H1 (cell line): ENCODE data around the gene COL16A1. TPM values are rescaled to one million over a fixed set of nuclear protein-coding genes. Genes with fewer than 3 reads are reported as not detected.
A peak's percentile ranks its signal among the peaks of the same experiment; 100 is the strongest.

ENCODE experiments used
- CTCF ChIA-PET: fragments of 300-600 bp; sonication (Branson Sonifier 250); formaldehyde crosslinking; loops from one replicate; lab custom pipeline; 2021; ENCODE audit not compliant: partially characterized antibody; lab: Charles Lee
- POLR2A ChIA-PET: fragments of 300-600 bp; sonication (Branson Sonifier 250); formaldehyde crosslinking; loops from one replicate; lab custom pipeline; 2021; ENCODE audit warnings: inconsistent platforms; ENCODE audit not compliant: partially characterized antibody; lab: Charles Lee
- DNase-seq, 2 experiments: peaks; one replicate each; pipeline versions ENCODE4 v3.0.0 to v3.0.0-alpha.2; 2010 to 2022; ENCODE audit warnings: low spot score in 2 of 2, low read depth in 1 of 2, mixed read lengths in 1 of 2
- FAIRE-seq: peaks from 2 replicates; lab custom pipeline; 2011; peaks lifted over from hg19 to GRCh38; lab: Jason Lieb, UNC
- H2AFZ ChIP-seq: 2 replicates; pipeline ENCODE4 v1.8.1; 2012; ENCODE audit warnings: low read length, inconsistent platforms
- H2AK5ac ChIP-seq: 2 replicates; pipeline ENCODE4 v1.6.1; 2013; ENCODE audit warnings: low read depth, low read length
- H2BK120ac ChIP-seq: replicated peaks from 2 replicates; pipeline ENCODE3; 2013; ENCODE audit warnings: low read depth, low read length, inconsistent platforms
- H2BK12ac ChIP-seq: 2 replicates; pipeline ENCODE4 v1.6.1; 2013; ENCODE audit warnings: low read depth, low read length
- H2BK15ac ChIP-seq: 2 replicates; pipeline ENCODE4 v1.6.1; 2013; ENCODE audit warnings: low read length
- H2BK20ac ChIP-seq: 2 replicates; pipeline ENCODE4 v1.6.1; 2013; ENCODE audit warnings: low read length
- H2BK5ac ChIP-seq: 2 replicates; pipeline ENCODE4 v1.6.1; 2013; ENCODE audit warnings: low read depth, low read length
- H3K14ac ChIP-seq: 2 replicates; pipeline ENCODE4 v1.6.1; 2013; ENCODE audit warnings: inconsistent platforms; ENCODE audit not compliant: insufficient read length
- H3K18ac ChIP-seq: 2 replicates; pipeline ENCODE4 v1.6.1; 2013; ENCODE audit warnings: low read length; ENCODE audit errors: extremely low read depth
- H3K23ac ChIP-seq: 2 replicates; pipeline ENCODE4 v1.6.1; 2013; ENCODE audit warnings: inconsistent platforms; ENCODE audit not compliant: insufficient read length
- H3K23me2 ChIP-seq: 2 replicates; pipeline ENCODE4 v1.6.1; 2013; ENCODE audit warnings: low read depth, low read length
- H3K27ac ChIP-seq: 2 replicates; pipeline ENCODE4 v1.6.1; 2011; ENCODE audit warnings: low read depth, low read length, inconsistent platforms
- H3K27me3 ChIP-seq, 4 experiments: replicated peaks in 1 of 4; 1 replicate in 1 of 4; 2 replicates in 3 of 4; pipeline versions ENCODE4 v1.6.1 to v1.8.1; 2011 to 2013; ENCODE audit warnings: low read length in 3 of 4, mild to moderate bottlenecking in 3 of 4, inconsistent platforms in 2 of 4, mixed read lengths in 2 of 4, moderate library complexity in 1 of 4; ENCODE audit not compliant: control insufficient read depth in 3 of 4, insufficient read depth in 3 of 4; ENCODE audit errors: extremely low read depth in 1 of 4
- H3K36me3 ChIP-seq, 4 experiments: 2 replicates each; pipeline versions ENCODE4 v1.6.1 to v1.8.1; 2011 to 2013; ENCODE audit warnings: mild to moderate bottlenecking in 4 of 4, low read length in 3 of 4, moderate library complexity in 2 of 4, control low read depth in 1 of 4, inconsistent platforms in 1 of 4; ENCODE audit not compliant: insufficient read depth in 4 of 4, control insufficient read depth in 2 of 4
- H3K4ac ChIP-seq: replicated peaks from 2 replicates; pipeline ENCODE3; 2013; ENCODE audit warnings: low read length, low read depth, mixed read lengths, inconsistent platforms; ENCODE audit not compliant: insufficient read length
- H3K4me1 ChIP-seq, 4 experiments: replicated peaks in 1 of 4; 1 replicate in 1 of 4; 2 replicates in 3 of 4; pipeline versions ENCODE4 v1.6.1 to v1.8.1; 2011 to 2013; ENCODE audit warnings: low read length in 3 of 4, inconsistent platforms in 2 of 4, mixed read lengths in 1 of 4; ENCODE audit not compliant: insufficient read depth in 4 of 4, control insufficient read depth in 3 of 4
- H3K4me2 ChIP-seq, 2 experiments: 2 replicates each; pipeline versions ENCODE4 v1.6.1 to v1.8.1; 2011 to 2013; ENCODE audit warnings: low read depth in 2 of 2, low read length in 2 of 2, control low read depth in 1 of 2, inconsistent platforms in 1 of 2, mild to moderate bottlenecking in 1 of 2; ENCODE audit not compliant: insufficient read depth in 1 of 2
- H3K4me3 ChIP-seq, 4 experiments: fragments of 200-600, 300-600 bp in 1 of 4; sonication (generic), shearing (Covaris generic), sonication (Bioruptor Twin) in 1 of 4; 2 replicates each; pipeline versions ENCODE4 v1.5.1 to v1.8.1; 2011 to 2016; ENCODE audit warnings: low read length in 4 of 4, low read depth in 3 of 4, control low read depth in 2 of 4, inconsistent platforms in 2 of 4, mild to moderate bottlenecking in 2 of 4, mixed read lengths in 1 of 4, moderate library complexity in 1 of 4; ENCODE audit not compliant: insufficient read depth in 2 of 4; ENCODE audit errors: extremely low read depth in 1 of 4
- H3K56ac ChIP-seq: replicated peaks from 2 replicates; pipeline ENCODE3; 2013; ENCODE audit warnings: low read depth, mild to moderate bottlenecking, mixed read lengths, low read length, inconsistent platforms; ENCODE audit not compliant: insufficient read length
- H3K79me1 ChIP-seq: 2 replicates; pipeline ENCODE4 v1.6.1; 2013; ENCODE audit warnings: low read depth, low read length, control low read depth
- H3K79me2 ChIP-seq, 2 experiments: 2 replicates each; pipeline versions ENCODE4 v1.6.1 to v1.8.1; 2012 to 2013; ENCODE audit warnings: low read length in 2 of 2, mild to moderate bottlenecking in 2 of 2, inconsistent platforms in 1 of 2; ENCODE audit not compliant: insufficient read depth in 2 of 2, control insufficient read depth in 1 of 2
- H3K9ac ChIP-seq, 4 experiments: replicated peaks in 1 of 4; 1 replicate in 1 of 4; 2 replicates in 3 of 4; pipeline versions ENCODE4 v1.6.1 to v1.8.1; 2011 to 2013; ENCODE audit warnings: low read depth in 3 of 4, low read length in 3 of 4, control low read depth in 2 of 4, mild to moderate bottlenecking in 2 of 4, moderate library complexity in 2 of 4, inconsistent platforms in 1 of 4; ENCODE audit errors: extremely low read depth in 1 of 4
- H3K9me3 ChIP-seq, 2 experiments: 2 replicates each; pipeline versions ENCODE4 v1.6.1 to v1.8.1; 2012 to 2013; ENCODE audit warnings: mild to moderate bottlenecking in 2 of 2, moderate library complexity in 2 of 2, control low read depth in 1 of 2, inconsistent platforms in 1 of 2, low read depth in 1 of 2, low read length in 1 of 2, mixed read lengths in 1 of 2; ENCODE audit not compliant: insufficient read depth in 2 of 2
- H4K20me1 ChIP-seq, 2 experiments: replicated peaks in 1 of 2; 2 replicates each; pipeline versions ENCODE3 to v1.8.1; 2011 to 2013; ENCODE audit warnings: inconsistent platforms in 2 of 2, low read length in 2 of 2, mild to moderate bottlenecking in 1 of 2; ENCODE audit not compliant: insufficient read depth in 2 of 2, control insufficient read depth in 1 of 2
- H4K5ac ChIP-seq: 2 replicates; pipeline ENCODE4 v1.6.1; 2013; ENCODE audit warnings: low read length, low read depth, mixed read lengths, inconsistent platforms; ENCODE audit not compliant: insufficient read length
- H4K8ac ChIP-seq: 2 replicates; pipeline ENCODE4 v1.8.0; 2013; ENCODE audit warnings: mild to moderate bottlenecking, moderate library complexity, low read length, inconsistent platforms; ENCODE audit not compliant: insufficient read depth; ENCODE audit errors: extremely low read depth
- H4K91ac ChIP-seq: replicated peaks from 2 replicates; pipeline ENCODE3; 2013; ENCODE audit warnings: low read length, mixed read lengths, inconsistent platforms; ENCODE audit not compliant: insufficient read length
- ASH2L ChIP-seq: fragments of 200-600, 300-600 bp; sonication (generic); IDR thresholded peaks from one replicate; pipeline ENCODE4 v1.7.1; 2017; ENCODE audit warnings: low read length
- CREB1 ChIP-seq: IDR thresholded peaks from 2 replicates; pipeline ENCODE4 v1.6.1; 2012; ENCODE audit warnings: inconsistent platforms
- GABPA ChIP-seq: IDR thresholded peaks from 2 replicates; pipeline ENCODE4 v1.6.1; 2011; ENCODE audit warnings: mild to moderate bottlenecking, low read length, moderate library complexity, borderline replicate concordance; ENCODE audit not compliant: insufficient read depth
- GTF2F1 ChIP-seq: IDR thresholded peaks from 2 replicates; pipeline ENCODE4 v1.6.1; 2012; ENCODE audit warnings: low read depth, low read length, improper control_type of control experiment, borderline replicate concordance
- MAFK ChIP-seq: IDR thresholded peaks from 2 replicates; pipeline ENCODE4 v1.6.1; 2012; ENCODE audit warnings: low read depth, mild to moderate bottlenecking, improper control_type of control experiment, low read length
- MAX ChIP-seq: IDR thresholded peaks from 2 replicates; pipeline ENCODE4 v1.6.1; 2012; ENCODE audit warnings: inconsistent platforms
- POLR2AphosphoS5 ChIP-seq: IDR thresholded peaks from 2 replicates; pipeline ENCODE4 v1.6.1; 2011; ENCODE audit warnings: low read depth, low read length
- RNF2 ChIP-seq: fragments of 200-900, 300-1000 bp; sonication (generic); IDR thresholded peaks from 2 replicates; pipeline ENCODE4 v1.7.1; 2016; ENCODE audit warnings: borderline replicate concordance, low read depth, mild to moderate bottlenecking, antibody characterized with exemption, low read length; ENCODE audit not compliant: poor library complexity, severe bottlenecking; ENCODE audit errors: missing control alignments
- RXRA ChIP-seq: IDR thresholded peaks from 2 replicates; pipeline ENCODE4 v1.6.1; 2011; ENCODE audit warnings: low read depth, mild to moderate bottlenecking, low read length, moderate library complexity; ENCODE audit not compliant: insufficient read depth
- TAF1 ChIP-seq: IDR thresholded peaks from 2 replicates; pipeline ENCODE4 v1.6.1; 2011; ENCODE audit warnings: mild to moderate bottlenecking, low read depth, low read length
- ZNF274 ChIP-seq: IDR thresholded peaks from 2 replicates; pipeline ENCODE4 v1.7.0; 2012; ENCODE audit warnings: low read length, borderline replicate concordance; ENCODE audit errors: extremely low read depth
- WGBS, 2 experiments: shearing (Covaris generic) in 1 of 2; methylation state at CpG; one replicate each; pipeline versions ENCODE4 v1.1.6 to v1.1.7; 2013 to 2015; ENCODE audit warnings: low lambda C conversion rate in 2 of 2, mixed read lengths in 2 of 2, inconsistent platforms in 1 of 2, low coverage in 1 of 2, missing lambda C conversion rate in 1 of 2; ENCODE audit not compliant: insufficient replicate concordance in 2 of 2, insufficient coverage in 1 of 2, insufficient read length in 1 of 2; ENCODE audit errors: extremely low coverage in 1 of 2, missing lambda C conversion rate in 1 of 2; 5-methylcytosine and 5-hydroxymethylcytosine counted together
- polyA plus RNA-seq, 7 experiments: library from polyadenylated mRNA; depleted of rRNA in 3 of 7; stranded (reverse) in 5 of 7; unstranded in 2 of 7; fragments of >200 nt in 5 of 7; fragments of 200-250 nt in 2 of 7; gene quantifications; 1 replicate in 5 of 7; 2 replicates in 1 of 7; 4 replicates in 1 of 7; pipeline versions ENCODE4 v1.2.1 to v1.2.3, GENCODE V29; 2011 to 2013; ENCODE audit warnings: missing spikeins in 2 of 7, mixed read lengths in 2 of 7
- total RNA-seq: library from RNA; stranded (reverse); fragmentation: NEBNext Ultra II Directional; extraction: Animal tissue kit (Norgen Biotek cat#: 25700); gene quantifications from 2 replicates; pipeline ENCODE4 v1.2.1, GENCODE V29; 2021

The COL16A1 gene
- total and polyA plus RNA-seq, 2 of the 8 experiments (the other 6 are each of a cell fraction or from before 2014, with no cell fraction given), result 2.0 to 10.5 TPM

GRCh38 chr1:31751822-31752241 is 48.0 kb upstream of the COL16A1 start:
- H3K23me2 ChIP-seq, result no peaks in the 10 kb centered on the region
- no peaks in the 10 kb centered on the region for H3K79me1 ChIP-seq
- no peak overlapping the region for H4K5ac ChIP-seq
- no peak overlapping the region; a peak in 1 of 4 replicates for H3K4me2 ChIP-seq
- no peak overlapping the region for H3K4ac ChIP-seq
- H3K23ac ChIP-seq, result no peak overlapping the region
- H2BK5ac ChIP-seq, result peak overlapping the region; percentile 63; the same call in 1 of the 2 replicates
- H2BK12ac ChIP-seq, result peak overlapping the region; percentile 94; the same call in 1 of the 2 replicates
- DNase-seq, result no peak
- H3K56ac ChIP-seq, result no peak overlapping the region
- H2BK15ac ChIP-seq, result peak overlapping the region; percentile 40; the same call in 1 of the 2 replicates
- H2AFZ ChIP-seq, result no peak overlapping the region
- H2BK20ac ChIP-seq, result peak overlapping the region; percentile 69; the same call in 1 of the 2 replicates
- no peaks in the 10 kb centered on the region for H3K9me3 ChIP-seq
- H3K36me3 ChIP-seq, result no peaks in the 10 kb centered on the region
- no peak overlapping the region for H3K27ac ChIP-seq
- no peak for FAIRE-seq
- H3K18ac ChIP-seq, result peak overlapping the region; percentile 60; the same call in 1 of the 2 replicates
- H4K8ac ChIP-seq, result no peak overlapping the region
- H3K14ac ChIP-seq, result no peak overlapping the region
- CTCF ChIA-PET, result interaction anchor here (0.6 to 4.2 kb wide), 16 partner anchors 10 to 599 kb away, joined by 3 to 26 read pairs (median 4); no protein-coding TSS in a partner anchor
- H3K4me3 ChIP-seq, result no peak overlapping the region; a peak in 2 of 8 replicates
- no peaks in the 10 kb centered on the region for H3K79me2 ChIP-seq
- H2AK5ac ChIP-seq, result no peak overlapping the region; the same call in 1 of the 2 replicates
- POLR2A ChIA-PET, result interaction anchor here (1.3 to 2.7 kb wide), 2 partner anchors 25 to 37 kb away, joined by 3 to 7 read pairs; no protein-coding TSS in a partner anchor
- WGBS, 2 experiments, result 77% methylated on average over 5 of the region's 5 CpGs; no CpG with 5 or more reads in 1 of the 2 experiments
- TF ChIP-seq TAF1, result no peak
- TF ChIP-seq MAX, result no peak
- no peak for TF ChIP-seq GTF2F1
- no peak for TF ChIP-seq RXRA
- TF ChIP-seq MAFK, result no peak
- TF ChIP-seq RNF2, result no peak
- TF ChIP-seq GABPA, result no peak
- no peak for TF ChIP-seq CREB1
- no peak for TF ChIP-seq ASH2L
- no peak for TF ChIP-seq POLR2AphosphoS5
- no peak for TF ChIP-seq ZNF274
- H4K20me1 ChIP-seq, result no peaks in the 10 kb centered on the region
- no peak overlapping the region for H2BK120ac ChIP-seq
- H3K27me3 ChIP-seq, result no peaks in the 10 kb centered on the region
- no peak overlapping the region for H3K9ac ChIP-seq
- peaks cover 5 to 17% (median 13%) of the 10 kb centered on the region in 4 experiments; a peak in 6 of 7 replicates for H3K4me1 ChIP-seq
- H4K91ac ChIP-seq, result peak overlapping the region; percentile 58
